NCI-H82 (cell line): ENCODE measurements around the gene PRKCA.
"Not testable (repeated sequence)": the region's sequence is repeated elsewhere in the genome, so short reads cannot be mapped to it uniquely, and the experiment has no call there.

Source experiments
- DNase-seq: peaks from one replicate; lab custom pipeline; 2025; lab: John Stamatoyannopoulos, UW

Gene PRKCA

DNA sequence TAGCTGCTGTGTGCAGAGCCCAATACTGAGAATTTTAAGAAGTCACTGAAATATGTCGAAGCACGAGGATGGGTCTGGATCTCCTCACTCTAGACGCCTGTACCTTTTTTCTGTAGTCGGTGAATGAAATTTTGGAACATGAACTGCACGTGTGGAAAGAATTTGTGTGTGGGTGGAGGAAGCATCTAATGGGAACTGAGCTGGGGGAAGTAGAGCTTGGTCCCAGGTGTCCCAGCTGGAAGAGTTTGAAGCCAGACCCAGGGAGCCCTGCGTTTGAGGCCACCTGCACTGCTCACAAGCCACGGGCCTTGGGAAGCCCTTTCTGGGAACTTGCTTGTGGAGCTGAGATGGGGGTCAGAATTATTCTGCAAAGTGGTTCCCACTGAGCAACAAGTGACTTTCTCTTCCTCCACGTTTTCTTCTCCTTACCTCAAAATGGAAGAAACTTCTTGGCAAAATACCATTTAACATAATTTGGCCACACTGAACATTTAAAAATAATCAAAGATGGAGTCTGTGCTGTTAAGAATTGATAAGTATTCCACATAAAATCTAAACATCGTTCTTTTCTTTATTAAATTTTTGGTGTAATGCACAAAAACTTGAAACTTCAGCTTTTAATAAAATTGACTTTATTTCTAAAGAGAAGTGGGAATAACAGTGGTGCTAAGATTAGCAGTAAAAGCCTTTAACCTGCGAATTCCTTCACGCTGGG, 163.8 kb downstream of the PRKCA start:
- no peak for DNase-seq

DNA sequence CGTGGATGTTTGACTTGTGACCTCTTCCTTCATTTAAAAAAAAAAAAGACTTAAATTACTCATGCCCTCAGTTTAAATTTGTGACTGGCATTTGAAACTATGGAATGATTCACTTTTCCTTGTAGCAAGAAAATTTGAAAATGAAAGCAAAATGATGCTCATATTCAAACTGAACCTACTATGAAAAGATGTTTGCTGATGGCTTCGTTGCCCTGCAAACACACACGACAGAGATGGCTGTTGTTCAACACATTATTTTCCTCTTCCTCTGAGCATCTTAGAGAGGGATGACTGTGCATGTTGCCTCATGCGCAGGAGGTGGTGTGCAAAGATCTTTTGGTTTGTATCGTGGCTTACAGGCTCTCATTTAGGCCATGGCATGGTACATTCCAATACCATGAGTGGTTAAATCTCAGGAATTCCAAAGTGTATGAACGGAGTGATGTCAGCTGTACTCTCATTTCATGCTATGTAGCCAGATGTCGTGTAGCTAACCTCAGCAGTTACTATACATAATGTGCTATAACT, 164.5 kb downstream of the PRKCA start:
- DNase-seq = no peak

DNA sequence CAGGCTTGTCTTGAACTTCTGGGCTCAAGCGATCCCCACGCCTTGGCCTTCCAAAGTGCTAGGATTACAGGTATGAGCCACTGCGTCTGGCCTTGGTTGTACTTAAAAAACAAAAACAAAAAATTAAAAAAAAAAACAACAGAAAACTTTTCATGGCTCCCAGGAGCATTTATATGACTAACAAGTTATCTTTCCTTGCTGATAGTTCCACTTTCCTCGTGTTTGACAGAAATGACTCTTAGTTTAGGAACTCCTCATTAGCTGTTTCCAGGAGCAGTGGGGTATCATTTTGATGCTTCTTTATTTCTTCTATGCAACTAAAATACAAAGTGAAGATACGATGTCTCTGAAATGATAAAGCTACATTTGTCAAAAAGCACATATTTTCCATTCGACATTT, 165.4 kb downstream of the PRKCA start:
- DNase-seq = no peak

DNA sequence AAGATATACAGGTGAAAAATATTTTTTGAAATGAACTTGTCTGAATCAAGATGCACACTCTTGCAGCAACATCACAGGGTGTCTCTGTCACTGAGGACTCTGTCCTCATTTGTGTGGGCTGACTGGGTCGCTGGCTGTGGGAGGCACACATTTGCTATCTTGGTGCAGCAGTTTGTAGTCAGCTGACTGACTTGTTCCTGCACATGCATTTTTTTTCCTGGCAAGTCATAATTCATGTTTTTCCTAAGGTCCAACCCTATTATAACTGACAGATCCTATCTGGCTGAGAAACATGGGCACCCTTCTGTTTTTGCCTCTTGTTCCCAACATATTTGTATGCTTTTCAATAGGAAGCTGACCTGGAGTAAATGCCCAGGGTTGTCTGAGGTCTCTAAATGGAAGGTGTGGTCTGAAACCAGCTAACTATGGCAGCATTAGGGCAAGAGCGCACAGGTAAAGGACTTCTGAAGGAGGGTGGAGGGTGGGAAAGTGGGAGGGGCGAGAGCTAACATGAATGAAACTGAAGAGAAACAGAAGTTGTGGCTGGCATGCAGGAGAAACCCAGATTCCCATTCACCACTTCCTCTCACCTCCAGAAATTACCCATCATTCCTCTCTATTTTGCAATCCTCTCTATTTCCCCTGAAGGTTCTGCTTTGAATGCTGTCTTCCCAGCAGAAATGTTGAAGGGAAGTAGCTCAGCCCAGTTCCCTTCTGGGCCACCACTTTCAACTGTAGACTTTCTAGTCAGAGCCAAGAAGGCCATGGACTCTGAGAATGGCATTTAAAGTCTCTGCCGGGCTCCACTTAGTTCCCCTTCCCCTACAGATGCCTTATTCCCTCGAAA, 166.1 kb downstream of the PRKCA start:
- DNase-seq = no peak

DNA sequence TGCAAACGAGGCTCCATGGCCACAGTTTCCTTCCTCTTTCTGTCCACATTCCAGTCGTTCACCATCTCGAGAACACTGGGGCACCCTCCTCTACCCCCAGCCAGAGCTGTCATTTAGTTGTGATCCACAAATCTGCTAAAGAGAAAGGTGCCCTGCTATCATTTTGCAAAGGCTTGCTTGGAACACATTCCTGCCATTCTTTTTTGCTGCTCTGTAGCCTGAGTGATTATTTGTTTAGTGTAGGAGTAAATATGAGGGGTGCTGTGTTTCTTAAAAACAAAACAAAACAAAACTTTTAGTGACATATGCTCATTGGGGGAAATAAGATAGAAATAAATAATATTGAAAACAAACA, 166.7 kb downstream of the PRKCA start:
- DNase-seq = no peak

DNA sequence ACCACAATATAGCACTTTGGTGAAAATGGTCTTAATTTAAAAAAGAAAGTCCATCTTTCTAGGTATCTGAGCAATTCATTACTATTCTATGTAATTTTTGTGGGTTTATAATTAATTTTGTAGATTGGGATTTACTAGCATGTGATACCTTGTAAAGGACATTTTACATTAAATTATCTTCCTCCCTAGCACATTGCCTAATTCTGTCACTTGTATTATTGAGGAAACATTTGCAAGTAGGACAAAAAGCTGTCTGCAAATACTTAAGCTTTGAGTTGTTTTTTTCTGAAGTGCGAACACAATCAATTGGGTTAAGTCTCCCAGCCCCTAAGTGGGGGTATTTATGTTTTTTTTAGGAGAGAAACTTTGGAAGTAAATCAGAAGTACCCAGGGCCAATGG, 167.0 kb downstream of the PRKCA start:
- DNase-seq = no peak

DNA sequence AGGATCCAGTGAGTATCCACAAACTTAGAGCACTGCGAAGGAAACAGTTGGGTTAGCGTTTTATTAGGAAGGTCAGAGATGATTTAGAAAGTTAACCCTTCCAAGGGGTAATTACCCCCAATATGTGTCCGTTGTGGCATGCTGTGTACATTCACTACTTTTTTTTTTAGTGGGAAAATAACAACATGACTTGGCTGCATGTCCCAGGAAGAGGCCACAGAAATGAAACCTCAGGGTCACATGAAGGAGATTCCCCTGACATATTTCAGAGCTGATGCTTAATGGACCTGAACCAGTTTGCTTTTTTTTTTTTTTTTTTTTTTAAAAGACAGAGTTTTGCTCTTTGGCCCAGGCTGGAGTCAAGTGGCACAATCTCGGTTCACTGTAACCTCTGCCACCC, 167.5 kb downstream of the PRKCA start:
- no peak for DNase-seq

DNA sequence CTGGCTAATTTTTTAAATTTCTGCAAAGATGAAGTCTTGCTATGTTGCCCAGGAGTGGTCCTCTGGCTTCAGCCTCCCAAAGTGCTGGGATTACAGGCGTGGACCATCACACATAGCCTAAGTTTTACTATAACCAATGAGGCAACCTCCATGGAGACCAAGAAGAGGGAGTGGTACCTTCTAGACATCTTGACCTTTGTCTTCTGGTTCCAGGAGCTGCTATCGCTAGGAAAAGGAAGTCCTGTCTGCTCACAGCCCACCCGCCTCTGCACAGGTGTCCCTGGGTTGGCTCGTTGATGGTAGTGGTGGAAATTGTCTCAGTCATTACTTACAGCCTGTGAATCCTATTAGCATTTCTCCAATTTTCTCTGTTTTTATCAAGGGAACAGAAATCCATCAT, 169.7 kb downstream of the PRKCA start:
- no peak for DNase-seq

DNA sequence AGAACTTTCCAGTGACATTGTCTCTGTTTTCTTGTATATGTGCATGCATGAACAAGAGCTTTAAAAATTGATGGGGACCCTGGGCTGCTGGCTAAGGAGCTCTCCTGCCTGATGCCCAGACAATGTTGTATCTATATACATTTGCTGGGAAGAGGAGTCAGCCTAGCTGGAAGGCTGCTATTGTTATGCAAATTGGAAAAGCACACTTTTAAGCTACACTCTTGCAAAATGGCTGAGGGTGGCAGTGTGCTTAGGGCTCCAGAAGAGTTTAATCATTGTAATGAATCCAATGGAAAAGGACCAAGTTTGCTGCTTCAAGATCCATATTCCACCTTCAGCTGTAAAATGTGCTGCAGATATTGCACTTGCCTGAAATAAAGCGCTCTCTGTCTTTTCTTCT, 171.8 kb downstream of the PRKCA start:
- no peak for DNase-seq

DNA sequence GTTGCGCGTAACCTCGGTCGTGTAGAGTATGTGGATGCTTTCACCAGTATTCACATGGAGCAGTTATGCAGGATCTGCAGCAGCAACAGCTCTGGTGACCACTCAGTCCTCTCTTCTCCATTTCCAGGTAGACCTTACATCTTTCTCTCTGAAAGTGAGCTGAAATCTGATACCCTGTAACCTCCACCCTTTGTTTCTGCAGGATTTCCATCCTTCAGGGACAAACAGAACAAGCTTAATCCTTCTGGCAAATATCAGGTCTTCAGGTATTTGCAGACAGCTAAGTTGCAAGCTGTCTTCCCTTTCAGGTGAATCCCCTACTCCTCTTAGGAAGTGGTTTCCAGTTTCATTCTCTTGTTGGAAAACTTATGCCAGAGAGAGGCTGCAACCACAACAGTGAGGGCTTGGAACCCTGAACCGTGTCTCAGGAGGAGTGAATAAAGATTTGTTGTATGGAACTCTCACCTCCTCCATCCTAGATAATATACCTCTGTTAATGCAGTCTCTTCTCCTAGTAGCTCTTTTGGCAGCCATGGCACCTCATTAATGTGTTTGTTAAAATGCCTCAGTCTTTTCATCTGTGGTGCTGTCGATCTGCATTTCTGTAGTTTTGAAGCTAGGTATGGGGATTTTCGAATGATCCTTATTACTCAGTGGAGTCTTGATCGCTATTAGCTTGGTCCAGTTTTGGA, 172.5 kb downstream of the PRKCA start:
- DNase-seq = no peak

DNA sequence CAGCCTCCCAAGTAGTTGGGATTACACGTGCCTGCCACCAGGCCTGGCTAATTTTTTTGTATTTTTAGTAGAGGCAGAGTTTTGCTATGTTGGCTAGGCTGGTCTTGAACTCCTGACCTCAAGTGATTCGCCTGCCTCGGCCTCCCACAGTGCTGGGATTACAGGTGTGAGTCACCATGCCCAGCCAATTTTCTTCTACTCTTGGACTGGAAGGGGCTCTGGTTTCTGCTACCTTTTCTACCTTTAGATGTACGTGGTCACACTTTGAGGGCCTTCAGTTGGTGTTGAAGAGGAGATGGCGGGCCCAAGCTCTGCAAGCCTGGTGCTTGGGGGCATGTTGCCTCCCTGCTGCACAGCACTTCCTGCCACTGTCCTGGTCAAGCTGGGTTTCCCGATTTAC, 173.6 kb downstream of the PRKCA start:
- DNase-seq = no peak

DNA sequence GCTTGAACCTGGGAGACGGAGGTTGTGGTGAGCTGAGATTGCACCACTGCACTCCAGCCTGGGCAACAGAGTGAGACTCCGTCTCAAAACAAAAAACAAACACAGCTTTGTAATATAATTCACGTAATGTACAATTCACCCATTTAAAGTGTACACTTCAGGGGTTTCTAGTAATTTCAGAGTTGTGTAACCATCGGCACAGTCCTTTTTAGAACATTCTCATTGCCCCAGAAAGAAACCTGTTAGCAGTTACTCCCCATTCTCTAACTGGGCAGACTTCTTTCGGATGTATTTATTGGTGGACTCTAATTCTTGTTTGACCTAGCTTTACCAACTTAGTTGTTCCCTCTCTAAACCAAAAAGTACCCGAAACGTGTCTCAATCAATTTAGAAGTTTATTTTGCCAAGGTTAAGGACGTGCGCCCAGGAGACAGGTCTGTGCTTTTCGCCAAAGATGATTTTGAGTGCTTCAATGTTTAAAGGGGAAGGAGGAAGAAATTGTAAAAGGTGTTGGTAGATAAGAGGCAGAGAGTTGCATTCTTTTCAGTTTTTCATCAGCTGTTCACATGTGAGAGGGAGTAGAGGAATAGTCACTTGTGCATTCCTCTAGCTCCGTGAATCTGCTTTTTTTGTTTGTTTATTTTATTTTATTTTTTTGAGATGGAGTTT, 175.3 kb downstream of the PRKCA start:
- no peak for DNase-seq

DNA sequence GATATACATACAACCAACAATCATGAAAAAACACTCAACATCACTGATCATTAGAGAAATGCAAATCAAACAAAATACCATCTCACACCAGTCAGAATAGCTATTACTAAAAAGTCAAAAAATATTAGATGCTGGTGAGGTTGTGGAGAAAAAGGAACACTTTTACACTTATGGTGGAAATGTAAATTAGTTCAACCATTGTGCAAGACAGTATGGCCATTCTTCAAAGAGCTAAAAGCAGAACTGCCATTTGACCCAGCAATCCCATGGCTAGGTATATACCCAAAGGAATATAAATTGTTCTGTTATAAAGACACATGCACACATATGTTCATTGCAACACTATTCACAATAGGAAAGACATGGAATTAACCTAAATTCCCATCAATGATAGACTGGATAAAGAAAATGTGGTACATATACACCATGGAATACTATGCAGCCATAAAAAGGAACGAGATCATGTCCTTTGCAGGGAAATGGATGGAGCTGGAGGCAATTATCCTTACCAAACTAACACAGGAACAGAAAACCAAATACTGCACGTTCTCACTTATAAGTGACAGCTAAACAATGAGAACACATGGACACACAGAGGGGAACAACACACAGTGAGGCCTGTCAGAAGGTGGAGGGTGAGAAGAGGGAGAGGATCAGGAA, 176.9 kb downstream of the PRKCA start:
- not testable (repeated sequence) for DNase-seq

DNA sequence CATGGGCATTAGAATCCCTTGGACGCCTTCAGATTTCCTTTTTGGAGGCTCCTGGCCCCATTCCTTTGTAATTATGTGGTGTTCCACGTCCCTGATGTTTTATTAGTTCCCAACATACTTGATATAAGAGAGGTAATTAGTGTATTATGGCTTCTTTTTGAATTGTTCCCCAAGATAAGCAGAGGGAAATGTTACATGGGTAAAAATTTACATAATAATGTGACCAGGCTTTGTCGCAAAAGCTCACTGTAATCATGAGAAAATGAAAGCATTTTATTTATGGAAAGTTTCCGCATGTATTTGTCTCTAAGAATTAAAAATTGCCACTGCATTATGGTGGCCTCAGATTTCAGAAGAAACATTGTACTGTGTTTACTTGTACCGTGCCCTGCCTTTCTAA, 177.8 kb downstream of the PRKCA start:
- DNase-seq = no peak

DNA sequence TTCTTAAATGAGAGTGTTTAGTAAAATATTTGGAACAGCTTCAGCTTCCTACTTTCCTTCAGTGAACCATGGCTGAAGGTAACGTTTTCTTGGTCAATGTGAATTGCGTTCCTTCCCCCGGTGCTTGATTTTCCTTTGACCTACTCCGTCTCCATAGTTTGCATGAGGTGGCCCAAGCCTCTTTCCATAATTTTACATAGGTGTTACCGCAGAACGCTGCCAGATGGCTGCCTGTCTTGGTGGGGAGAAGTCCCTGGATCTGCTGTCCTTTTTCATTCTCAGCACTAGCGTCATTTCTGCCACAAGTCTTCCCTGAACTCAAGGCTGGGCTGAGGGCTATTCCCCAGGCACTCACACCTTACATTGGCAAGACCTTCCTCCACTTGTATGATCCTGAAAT, 178.4 kb downstream of the PRKCA start:
- DNase-seq = no peak

DNA sequence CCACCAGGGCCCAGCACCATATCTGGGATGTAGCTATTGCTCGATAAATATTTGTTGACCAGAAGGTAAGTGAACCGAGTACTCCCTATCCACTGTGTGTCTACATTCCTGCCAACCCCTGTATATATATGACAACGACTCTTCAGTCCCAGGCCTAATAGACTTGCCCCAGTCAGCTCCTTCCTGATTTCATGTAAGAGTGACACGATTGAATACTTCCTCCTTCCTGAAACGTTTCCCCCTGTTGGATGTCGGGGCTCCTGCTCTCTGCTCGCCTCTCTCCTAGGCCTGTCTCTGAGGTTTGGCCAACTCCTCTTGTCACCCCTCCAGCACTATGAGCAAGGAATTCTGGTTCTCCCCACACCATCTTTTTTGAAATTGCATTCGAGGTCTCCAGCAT, 178.9 kb downstream of the PRKCA start:
- no peak for DNase-seq

DNA sequence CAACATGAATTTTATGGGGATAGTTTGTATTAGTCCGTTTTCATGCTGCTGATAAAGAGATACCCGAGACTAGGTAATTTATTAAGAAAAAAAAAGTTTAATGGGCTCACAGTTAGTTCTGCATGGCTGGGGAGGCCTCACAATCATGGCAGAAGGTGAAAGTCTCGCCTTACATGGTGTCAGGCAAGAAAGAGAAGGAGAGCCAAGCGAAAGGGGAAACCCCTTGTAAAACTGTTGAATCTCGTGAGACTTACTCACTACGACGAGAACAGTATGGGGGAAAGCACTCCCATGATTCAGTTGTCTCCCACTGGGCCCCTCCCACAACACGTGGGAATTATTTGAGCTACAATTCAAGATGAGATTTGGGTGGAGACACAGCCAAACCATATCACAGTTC, 181.5 kb downstream of the PRKCA start:
- DNase-seq = no peak

DNA sequence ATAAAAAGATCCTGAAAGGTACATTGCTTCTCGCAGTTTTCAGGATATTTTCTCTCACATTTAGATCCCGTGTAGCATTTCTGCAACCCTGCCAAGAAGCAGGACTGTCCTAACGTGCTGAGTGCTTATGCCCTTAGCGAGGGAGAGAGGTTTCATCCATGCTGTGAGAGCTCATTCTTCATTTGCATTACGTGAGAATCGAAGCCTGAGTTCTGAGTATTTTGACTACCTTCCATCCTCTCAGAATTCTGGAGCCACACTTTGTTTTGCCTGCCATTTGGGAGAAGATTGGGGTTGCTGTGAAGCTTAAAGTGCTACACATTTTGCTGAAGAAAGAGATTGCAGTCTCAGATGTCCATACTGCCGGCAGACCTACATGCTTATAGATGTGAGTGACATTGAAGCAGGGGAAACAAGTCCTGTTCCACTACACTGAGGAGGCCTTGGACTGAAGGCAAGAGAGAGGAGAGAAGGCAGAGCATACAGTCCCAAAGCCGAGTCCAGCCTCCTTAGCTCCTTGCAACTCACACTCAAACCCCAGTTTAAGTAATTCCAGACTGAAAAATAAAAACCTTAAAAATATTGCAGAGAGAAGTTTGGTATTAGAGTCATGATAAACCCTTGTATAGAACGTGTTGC, 183.0 kb downstream of the PRKCA start:
- no peak for DNase-seq

DNA sequence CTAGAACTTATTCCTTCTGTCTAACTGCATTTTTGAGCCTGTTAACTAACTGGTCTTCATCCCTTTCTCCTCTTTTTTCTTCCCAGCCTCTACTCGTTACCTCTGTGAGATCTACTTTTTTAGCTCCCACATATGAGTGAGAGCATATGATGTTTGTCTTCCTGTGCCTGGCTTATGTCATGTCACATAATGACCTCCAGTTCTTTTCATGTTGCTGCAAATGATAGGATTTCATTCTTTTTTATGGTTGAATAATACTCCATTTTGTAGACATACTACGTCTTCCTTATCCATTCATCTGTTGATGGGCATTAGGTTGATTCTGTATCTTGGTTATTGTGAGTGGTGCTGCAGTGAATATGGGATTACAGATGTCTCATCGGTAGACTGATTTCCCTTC, 184.7 kb downstream of the PRKCA start:
- no peak for DNase-seq

DNA sequence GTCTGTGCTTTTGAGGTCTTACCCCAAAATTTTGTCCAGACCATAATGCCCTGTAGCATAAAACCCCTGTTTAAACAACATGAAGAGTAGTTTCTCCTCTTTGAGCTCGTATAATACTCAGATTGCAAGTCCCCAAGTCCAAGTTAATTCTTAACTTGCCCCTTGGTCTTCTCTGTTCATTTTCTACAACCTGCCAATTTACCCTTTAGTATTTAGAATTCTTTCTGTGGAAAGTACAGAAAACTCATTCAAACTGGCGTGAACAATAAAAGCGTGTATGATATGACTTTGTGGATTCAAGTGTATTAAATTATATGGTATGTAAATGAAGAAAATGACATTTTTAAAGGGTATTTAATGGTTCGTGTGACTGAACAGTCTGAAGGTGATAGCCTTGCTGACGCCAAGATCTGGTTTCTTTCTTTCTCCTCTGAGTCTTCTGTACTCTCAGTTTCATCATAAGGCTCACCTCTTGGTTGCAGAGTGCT, 185.6 kb downstream of the PRKCA start:
- DNase-seq = no peak

DNA sequence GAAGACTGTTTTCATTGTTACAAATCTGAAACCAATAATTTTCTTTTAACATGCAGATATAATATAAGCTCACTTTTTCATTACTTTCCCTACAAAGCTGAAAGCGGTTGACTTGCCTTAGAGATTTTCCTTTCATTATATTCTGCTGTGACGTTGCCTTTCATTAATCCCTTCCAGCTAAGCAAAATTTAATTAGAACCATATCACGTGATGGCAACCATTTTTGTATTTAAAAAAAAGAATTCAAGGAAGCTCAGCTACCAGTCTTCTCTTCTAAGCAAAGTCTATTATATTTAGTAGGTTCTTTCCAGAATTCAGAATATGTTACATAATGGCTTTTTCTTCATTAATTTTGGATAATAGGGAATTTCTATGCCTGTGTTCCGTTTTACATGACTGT, 186.5 kb downstream of the PRKCA start:
- DNase-seq = no peak
